Measurements from ENCODE around the gene HPD. TPM values are rescaled to one million over a fixed set of nuclear protein-coding genes. Genes with fewer than 3 reads are reported as not detected.
A peak's percentile ranks its signal among the peaks of the same experiment; 100 is the strongest.

Gene HPD
- total RNA-seq, 2 experiments from 2014 or later = not detected

DNA sequence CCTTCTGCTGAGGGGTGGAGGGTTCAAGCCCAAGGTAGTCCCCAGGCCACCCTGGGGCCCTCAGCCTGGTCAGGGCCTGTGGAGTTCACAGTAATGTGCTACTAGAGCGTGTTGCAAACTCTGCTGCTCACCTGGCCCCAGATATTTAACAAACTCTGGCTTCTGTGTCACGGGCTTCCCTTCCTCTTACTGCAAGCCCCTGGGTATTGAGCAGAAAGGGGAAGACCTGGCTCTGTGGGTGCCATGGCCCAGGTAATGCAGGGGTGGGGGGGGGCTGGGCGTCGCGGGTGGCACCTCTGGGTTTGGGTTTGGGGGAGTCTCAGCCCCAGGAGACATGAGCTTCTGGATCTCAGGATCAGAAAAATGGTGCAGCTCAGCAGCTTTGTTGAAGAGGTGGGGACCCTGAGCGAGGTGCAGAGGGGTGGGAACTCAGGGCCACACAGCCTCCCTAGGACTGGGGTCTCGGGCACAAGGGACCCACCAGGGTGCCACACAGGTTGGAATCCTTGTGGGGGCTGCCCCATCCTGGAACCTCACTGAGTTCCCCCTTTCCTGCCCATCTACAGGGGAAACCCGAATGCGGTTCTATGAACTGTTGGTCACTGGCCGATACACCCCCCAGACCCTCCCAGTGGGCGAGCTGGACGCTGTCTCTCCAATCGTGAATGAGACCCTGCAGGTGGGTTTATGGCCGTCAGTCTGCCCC lies 50.9 kb downstream of the HPD start:
- no peaks in the 10 kb centered on the region for H3K27me3 Mint-ChIP-seq
- peak overlapping the region; percentile 8 for H3K27ac Mint-ChIP-seq
- no peak for DNase-seq
- intact Hi-C loops (cut with micrococcal nuclease) = no loop called here
- no peaks in the 10 kb centered on the region for H3K9me3 Mint-ChIP-seq
- peaks cover 39% of the 10 kb centered on the region for H3K36me3 Mint-ChIP-seq
- H3K4me3 Mint-ChIP-seq = peak overlapping the region; percentile 3
- ChIA-PET CTCF (interaction anchor here (7.2 to 17.6 kb wide), 2 partner anchors 13 to 80 kb away, joined by 46 to 856 read pairs; partner anchors contain the start of genes PSMD9, RHOF and SETD1B), POLR2A (interaction anchor here (1.0 to 2.3 kb wide), 2 partner anchors 11 to 12 kb away, joined by 3 to 15 read pairs; no protein-coding TSS in a partner anchor)
- peaks cover 37% of the 10 kb centered on the region for H3K4me1 Mint-ChIP-seq (ENCODE audit: low read depth)

DNA sequence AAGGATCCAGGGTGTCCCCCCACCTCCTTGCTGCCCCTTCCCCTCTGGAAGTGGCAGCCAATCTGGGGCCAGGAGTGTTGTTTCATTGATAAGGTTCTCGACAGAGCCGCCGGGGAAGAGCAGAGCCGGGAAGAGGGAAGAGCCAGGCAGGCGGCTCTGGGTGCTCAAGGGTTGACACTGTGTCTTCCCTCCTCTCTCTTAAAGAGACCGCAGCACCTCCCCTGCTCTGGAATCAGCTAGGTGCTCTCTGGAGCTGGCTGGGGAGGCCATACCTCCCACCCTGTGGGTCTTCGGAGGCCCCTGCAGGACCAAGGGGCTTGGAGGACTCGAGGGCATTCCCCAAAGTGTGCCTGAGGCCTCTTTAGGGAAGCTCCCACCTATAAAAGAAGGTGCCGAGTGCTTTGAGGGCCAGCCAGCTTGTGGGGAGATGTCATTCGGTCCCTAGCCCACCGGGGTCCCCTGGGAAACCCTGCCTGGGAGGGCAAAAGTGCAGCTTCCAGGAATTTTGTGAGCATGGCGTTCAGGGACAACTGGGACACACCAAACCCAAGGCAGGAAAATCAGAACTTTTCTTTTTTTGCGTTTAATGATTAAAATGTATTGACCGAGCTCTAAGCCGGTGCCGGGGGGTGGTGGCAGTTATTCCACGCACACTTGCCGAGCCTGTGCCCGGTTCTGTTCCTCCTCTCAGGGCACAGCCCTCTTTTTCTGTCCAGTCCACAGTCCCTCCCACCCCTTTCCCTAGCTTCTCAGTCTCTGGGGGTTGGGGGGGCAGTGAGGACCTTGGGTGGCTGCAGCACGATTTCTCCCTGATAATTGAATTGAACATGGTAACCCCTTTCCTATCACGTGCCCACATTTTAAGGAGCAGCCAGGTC lies 51.9 kb downstream of the HPD start:
- Mint-ChIP-seq H3K4me3 (peak overlapping the region; percentile 96), H3K36me3 (peaks cover 41% of the 10 kb centered on the region), H3K9me3 (no peaks in the 10 kb centered on the region), H3K27me3 (no peaks in the 10 kb centered on the region), H3K27ac (peak overlapping the region; percentile 74), H3K4me1 (ENCODE audit: low read depth) (peaks cover 31% of the 10 kb centered on the region)
- no peak for DNase-seq
- intact Hi-C loops (cut with micrococcal nuclease) = no loop called here
- ChIA-PET POLR2A (interaction anchor here (1.1 to 2.3 kb wide), 3 partner anchors 10 to 17 kb away, joined by 6 to 15 read pairs (median 6); partner anchors contain the start of gene RHOF), CTCF (interaction anchor here (7.2 to 17.6 kb wide), 2 partner anchors 12 to 81 kb away, joined by 46 to 856 read pairs; partner anchors contain the start of genes PSMD9, RHOF and SETD1B)

DNA sequence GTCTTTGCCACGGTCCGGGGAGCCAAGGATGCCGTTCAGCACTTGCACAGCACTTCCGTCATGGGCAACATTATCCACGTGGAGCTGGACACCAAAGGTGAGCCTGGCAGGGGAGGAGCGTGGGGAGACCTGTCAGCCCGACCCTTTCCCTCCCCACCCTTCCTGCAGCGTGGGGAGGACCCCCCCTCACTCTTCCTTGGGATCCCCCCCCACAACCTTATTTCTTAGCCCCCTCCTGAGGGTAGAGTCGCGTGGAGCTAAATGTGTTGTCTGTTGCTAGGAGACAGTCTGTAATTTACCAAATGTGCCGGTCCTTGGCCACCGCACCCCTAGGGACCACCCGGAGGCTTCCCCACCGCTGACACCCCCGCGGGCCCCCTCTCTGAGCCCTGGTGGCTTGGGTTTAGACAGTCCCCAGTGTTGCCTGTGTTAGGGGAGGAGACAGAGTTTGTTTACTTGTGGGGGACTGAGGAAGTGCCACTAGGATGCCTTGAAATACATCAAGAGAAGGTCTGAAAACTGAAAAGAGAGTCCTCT lies 52.6 kb downstream of the HPD start:
- no peak for DNase-seq
- CTCF ChIA-PET = interaction anchor here (7.2 to 17.6 kb wide), 2 partner anchors 12 to 82 kb away, joined by 46 to 856 read pairs; partner anchors contain the start of genes PSMD9, RHOF and SETD1B
- intact Hi-C loops (cut with micrococcal nuclease) = no loop called here
- H3K4me3 Mint-ChIP-seq = peak overlapping the region; percentile 96
- peaks cover 44% of the 10 kb centered on the region for H3K36me3 Mint-ChIP-seq
- H3K9me3 Mint-ChIP-seq = no peaks in the 10 kb centered on the region
- H3K27ac Mint-ChIP-seq = peak overlapping the region; percentile 74
- H3K27me3 Mint-ChIP-seq = no peaks in the 10 kb centered on the region
- H3K4me1 Mint-ChIP-seq (ENCODE audit: low read depth) = peaks cover 28% of the 10 kb centered on the region
- POLR2A ChIA-PET = interaction anchor here (1.0 to 2.3 kb wide), 4 partner anchors 9 to 83 kb away, joined by 6 to 15 read pairs (median 6); partner anchors contain the start of genes PSMD9 and RHOF

DNA sequence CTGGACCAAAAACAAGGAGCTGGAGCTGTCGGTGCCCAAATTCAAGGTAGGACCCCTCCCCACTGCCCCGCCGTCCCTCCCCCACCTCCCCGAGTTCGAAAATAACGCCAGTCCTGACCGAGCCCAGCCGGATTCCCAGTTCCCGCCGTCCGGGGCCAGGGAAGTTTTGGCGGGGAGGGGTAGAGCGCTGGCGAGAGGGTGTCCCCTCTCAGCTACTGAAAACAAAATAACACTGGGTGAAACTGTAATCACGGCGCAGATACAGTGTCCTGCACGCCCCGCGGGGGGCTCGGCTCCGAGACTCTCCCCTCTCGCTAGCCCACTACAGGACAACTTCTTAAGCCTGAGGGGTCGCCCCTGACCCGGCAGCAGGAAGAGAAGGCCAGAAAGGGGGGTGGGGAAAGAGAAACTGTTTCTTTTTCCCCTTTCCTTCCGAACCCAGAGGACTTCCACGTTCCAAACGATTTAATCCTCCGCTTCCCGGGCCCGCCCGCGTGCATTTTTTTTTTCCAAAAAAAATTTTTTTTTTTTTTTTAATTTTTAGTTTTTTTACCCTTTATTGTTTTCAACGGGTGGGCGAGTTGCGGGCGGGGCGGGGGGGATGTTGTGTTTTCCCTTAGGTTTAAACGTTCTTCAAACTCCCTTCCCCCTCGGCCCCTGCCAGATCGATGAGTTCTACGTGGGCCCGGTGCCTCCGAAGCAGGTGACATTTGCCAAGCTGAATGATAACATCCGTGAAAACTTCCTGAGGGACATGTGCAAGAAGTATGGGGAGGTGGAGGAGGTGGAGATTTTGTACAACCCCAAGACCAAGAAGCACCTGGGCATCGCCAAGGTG lies 53.3 kb downstream of the HPD start:
- POLR2A ChIA-PET = interaction anchor here (1.0 to 4.2 kb wide), 6 partner anchors 8 to 93 kb away, joined by 3 to 41 read pairs (median 6); partner anchors contain the start of genes PSMD9, RHOF and TMEM120B
- H3K4me3 Mint-ChIP-seq = peak overlapping the region; percentile 96
- CTCF ChIA-PET = interaction anchor here (7.2 to 17.6 kb wide), 2 partner anchors 11 to 83 kb away, joined by 46 to 856 read pairs; partner anchors contain the start of genes PSMD9, RHOF and SETD1B
- H3K27ac Mint-ChIP-seq = peak overlapping the region; percentile 97
- H3K4me1 Mint-ChIP-seq (ENCODE audit: low read depth) = peaks cover 23% of the 10 kb centered on the region
- no peak for DNase-seq
- no peaks in the 10 kb centered on the region for H3K27me3 Mint-ChIP-seq
- H3K9me3 Mint-ChIP-seq = no peaks in the 10 kb centered on the region
- intact Hi-C loops (cut with micrococcal nuclease) = no loop called here
- peaks cover 44% of the 10 kb centered on the region for H3K36me3 Mint-ChIP-seq

DNA sequence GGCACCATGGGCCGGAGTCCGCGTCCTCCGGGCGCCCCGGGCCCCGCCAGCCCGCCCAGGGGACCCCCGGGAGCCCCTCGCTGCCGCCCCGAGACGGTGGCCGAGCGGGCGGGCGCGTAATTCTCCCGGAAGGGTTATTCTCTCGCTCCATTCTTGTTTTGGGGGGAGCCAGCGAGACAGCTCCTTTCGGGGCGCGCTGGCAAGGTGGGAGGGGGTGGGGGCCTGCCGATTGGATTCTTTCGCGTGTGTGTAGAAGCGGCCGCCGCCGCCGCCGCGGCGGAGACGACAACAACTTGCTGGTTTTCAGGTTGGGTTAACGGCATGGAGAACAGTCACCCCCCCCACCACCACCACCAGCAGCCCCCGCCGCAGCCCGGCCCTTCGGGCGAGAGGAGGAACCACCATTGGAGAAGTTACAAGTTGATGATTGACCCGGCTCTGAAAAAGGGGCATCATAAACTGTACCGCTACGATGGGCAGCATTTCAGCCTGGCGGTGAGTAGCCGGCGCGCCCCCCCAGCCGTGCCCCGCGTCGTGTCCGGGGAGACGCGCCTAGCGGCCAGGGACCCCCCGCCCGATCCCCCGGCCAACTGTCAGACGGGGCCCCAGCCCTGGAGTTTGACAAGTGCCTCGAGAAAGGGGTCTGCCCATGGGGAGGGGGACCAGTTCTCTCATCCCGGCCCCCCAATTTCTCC lies 54.1 kb downstream of the HPD start:
- peak; percentile 69 for DNase-seq
- Mint-ChIP-seq H3K36me3 (peaks cover 42% of the 10 kb centered on the region), H3K27me3 (no peaks in the 10 kb centered on the region), H3K4me1 (ENCODE audit: low read depth) (peaks cover 19% of the 10 kb centered on the region), H3K9me3 (no peaks in the 10 kb centered on the region), H3K27ac (peak overlapping the region; percentile 97), H3K4me3 (peak overlapping the region; percentile 96)
- ChIA-PET CTCF (interaction anchor here (17.6 kb wide), 1 partner anchor 10 kb away, joined by 856 read pairs; the partner anchor contains the start of genes RHOF and SETD1B), POLR2A (interaction anchor here (0.7 to 4.2 kb wide), 6 partner anchors 7 to 677 kb away, joined by 3 to 41 read pairs (median 3); partner anchors contain the start of genes RHOF and TMEM120B)
- intact Hi-C loops (cut with micrococcal nuclease) = no loop called here

DNA sequence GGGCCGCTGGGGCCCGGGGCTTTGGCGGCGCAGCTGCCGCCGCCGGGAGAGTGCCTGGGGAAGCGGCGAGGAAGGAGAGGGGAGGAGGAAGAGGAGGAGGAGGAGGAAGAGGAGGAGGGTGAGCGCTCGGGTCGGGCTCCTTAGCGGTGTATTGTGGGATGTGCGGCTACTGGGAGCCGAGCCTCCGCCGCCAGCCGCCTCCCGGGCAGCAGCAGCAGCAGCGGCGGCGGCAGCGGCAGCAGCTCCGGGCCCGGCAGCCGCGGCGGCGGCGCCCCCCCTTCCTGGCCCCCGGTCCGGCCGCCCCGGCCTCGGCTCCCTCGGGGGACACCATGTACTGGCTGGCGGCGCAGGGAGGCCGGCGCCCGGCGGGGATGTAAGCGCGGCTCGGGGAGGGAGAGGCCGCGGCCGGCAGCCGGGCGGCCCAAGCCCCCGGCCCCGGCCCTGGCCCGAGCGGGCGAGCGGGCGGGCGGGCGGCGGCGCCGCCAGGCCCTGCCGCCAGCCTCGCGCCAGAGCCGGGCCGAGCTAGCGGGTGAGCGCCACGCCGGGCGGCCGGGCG lies 54.7 kb downstream of the HPD start, which contains the start of gene SETD1B:
Gene SETD1B, plus strand, starts transcription at position 149 of the 556 bp plus-strand sequence. CDS start 729 bp downstream, outside the sequence.
- ChIA-PET POLR2A (interaction anchor here (0.5 to 4.2 kb wide), 8 partner anchors 8 to 676 kb away, joined by 3 to 41 read pairs (median 3); partner anchors contain the start of genes RHOF and TMEM120B), CTCF (interaction anchor here (0.6 to 18.5 kb wide), 3 partner anchors 5 to 87 kb away, joined by 3 to 856 read pairs (median 856); partner anchors contain the start of genes RHOF and SETD1B)
- peak; percentile 71 for DNase-seq
- Mint-ChIP-seq H3K9me3 (no peaks in the 10 kb centered on the region), H3K4me3 (peak within 1 kb of the TSS; percentile 96), H3K36me3 (peaks cover 39% of the 10 kb centered on the region), H3K27me3 (no peaks in the 10 kb centered on the region), H3K27ac (peak within 1 kb of the TSS; percentile 99), H3K4me1 (ENCODE audit: low read depth) (peaks cover 21% of the 10 kb centered on the region)
- intact Hi-C loops (cut with micrococcal nuclease) = loop anchor here (1.0 kb wide), 1 partner anchor 84 kb away; the partner anchor contains the start of gene PSMD9

DNA sequence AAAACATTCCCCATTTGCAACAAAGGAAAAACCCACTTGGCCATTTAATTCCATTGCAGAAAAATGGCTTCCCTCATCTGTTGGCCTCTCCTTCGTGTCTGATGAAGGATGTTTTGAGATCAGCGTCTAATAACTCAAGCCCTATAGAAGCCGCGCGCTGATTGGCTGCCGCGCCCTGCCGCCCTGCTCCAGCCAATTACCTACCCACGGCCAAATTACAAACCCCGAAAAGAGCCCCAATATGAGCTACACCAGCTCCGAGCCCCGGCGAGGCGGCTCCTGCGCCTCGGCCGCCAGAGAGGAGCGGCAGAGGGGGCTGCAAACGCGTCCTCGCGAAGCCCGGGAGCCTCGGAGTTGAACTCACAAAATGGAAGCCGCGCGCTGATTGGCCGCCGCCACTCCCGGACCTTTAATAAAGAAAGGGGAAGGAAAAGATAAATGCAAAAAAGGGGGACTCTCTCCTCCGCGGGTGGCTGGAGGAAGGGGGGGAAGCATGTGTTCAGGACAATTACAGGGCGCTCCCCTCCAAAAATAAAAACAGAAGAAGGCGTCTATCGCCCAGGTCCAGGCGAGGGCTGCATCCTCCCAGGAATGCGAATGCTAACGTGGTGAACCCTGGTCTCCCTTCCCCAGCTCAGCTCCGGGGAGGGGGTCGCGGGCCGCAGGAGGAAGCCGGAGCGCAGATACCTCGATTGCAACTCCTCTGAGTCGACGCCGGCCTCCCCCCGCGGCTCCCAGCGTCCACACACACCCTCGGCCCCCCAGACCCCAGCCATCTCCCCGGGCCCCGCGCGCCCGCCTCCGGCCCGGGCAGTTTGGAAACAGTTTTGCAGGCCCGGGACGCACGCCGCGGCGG lies 55.6 kb downstream of the HPD start:
- H3K9me3 Mint-ChIP-seq = no peaks in the 10 kb centered on the region
- H3K4me1 Mint-ChIP-seq (ENCODE audit: low read depth) = peaks cover 29% of the 10 kb centered on the region
- no peaks in the 10 kb centered on the region for H3K27me3 Mint-ChIP-seq
- H3K27ac Mint-ChIP-seq = peak overlapping the region; percentile 99
- peaks cover 41% of the 10 kb centered on the region for H3K36me3 Mint-ChIP-seq
- peak overlapping the region; percentile 91 for H3K4me3 Mint-ChIP-seq
- peak; percentile 93 for DNase-seq
- ChIA-PET POLR2A (interaction anchor here (0.5 to 4.2 kb wide), 10 partner anchors 8 to 266 kb away, joined by 3 to 41 read pairs (median 4); partner anchors contain the start of genes RHOF and TMEM120B), CTCF (interaction anchor here (0.6 to 18.5 kb wide), 7 partner anchors 6 to 324 kb away, joined by 3 to 856 read pairs (median 11); partner anchors contain the start of genes PSMD9, RHOF and SETD1B)
- intact Hi-C loops (cut with micrococcal nuclease) = loop anchor here (1.0 kb wide), 2 partner anchors 9 to 85 kb away; partner anchors contain the start of gene PSMD9

DNA sequence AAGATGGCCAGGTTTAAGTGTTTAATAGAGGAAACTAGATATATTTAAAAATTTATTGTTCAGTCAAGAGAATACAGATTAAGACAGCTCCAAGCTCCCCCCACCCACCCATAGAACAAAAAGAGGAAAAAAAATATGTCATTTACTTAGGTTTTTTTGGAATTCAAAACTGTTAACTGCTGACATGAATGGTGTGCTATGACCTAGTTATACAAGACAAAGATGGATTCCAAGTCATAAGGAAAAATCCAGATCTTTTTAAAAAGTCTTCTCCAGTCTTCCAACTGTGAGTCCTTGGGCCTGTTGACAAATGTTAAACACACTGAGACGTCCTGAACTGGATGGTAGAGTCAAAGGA lies 56.2 kb downstream of the HPD start:
- Mint-ChIP-seq H3K9me3 (no peaks in the 10 kb centered on the region), H3K4me3 (peak overlapping the region; percentile 91), H3K36me3 (peaks cover 43% of the 10 kb centered on the region), H3K4me1 (ENCODE audit: low read depth) (peaks cover 32% of the 10 kb centered on the region), H3K27ac (peak overlapping the region; percentile 99), H3K27me3 (no peaks in the 10 kb centered on the region)
- ChIA-PET CTCF (interaction anchor here (1.1 to 18.5 kb wide), 6 partner anchors 7 to 323 kb away, joined by 3 to 856 read pairs (median 14); partner anchors contain the start of genes PSMD9, RHOF and SETD1B), POLR2A (interaction anchor here (0.9 to 4.2 kb wide), 10 partner anchors 9 to 266 kb away, joined by 3 to 41 read pairs (median 4); partner anchors contain the start of genes RHOF and TMEM120B)
- no peak for DNase-seq
- intact Hi-C loops (cut with micrococcal nuclease) = loop anchor here (1.0 kb wide), 1 partner anchor 8 kb away; no protein-coding TSS in a partner anchor
